Loucy (cell line): Measurements from ENCODE around the gene DPF3.
"Not testable (repeated sequence)": the region's sequence is repeated elsewhere in the genome, so short reads cannot be mapped to it uniquely, and the experiment has no call there.

Experiments used
- H2AFZ ChIP-seq: fragments of 200-600 bp; sonication (generic); 2 replicates; pipeline ENCODE4 v1.6.0; 2016; ENCODE audit warnings: antibody characterized with exemption, mild to moderate bottlenecking, low read length, moderate library complexity
- H3F3A ChIP-seq: fragments of 200-600 bp; 2 replicates; pipeline ENCODE4 v1.6.0; 2016; ENCODE audit warnings: antibody characterized with exemption, low read depth, mild to moderate bottlenecking
- H3K27me3 ChIP-seq: fragments of 200-600 bp; sonication (generic); 2 replicates; pipeline ENCODE4 v1.6.1; 2014; ENCODE audit warnings: low read length, mild to moderate bottlenecking; ENCODE audit not compliant: insufficient read depth, poor library complexity, severe bottlenecking
- H3K36me3 ChIP-seq: fragments of 200-600 bp; sonication (generic); 2 replicates; pipeline ENCODE4 v1.6.1; 2016; ENCODE audit warnings: low read length; ENCODE audit not compliant: insufficient read depth
- H3K4me1 ChIP-seq: fragments of 200-600 bp; sonication (generic); 2 replicates; pipeline ENCODE4 v1.5.1; 2014; ENCODE audit warnings: low read length, mild to moderate bottlenecking; ENCODE audit not compliant: insufficient read depth, poor library complexity, severe bottlenecking
- H3K4me2 ChIP-seq: fragments of 200-600 bp; sonication (generic); 2 replicates; pipeline ENCODE4 v1.6.0; 2014; ENCODE audit warnings: antibody characterized with exemption, low read length, low read depth, mild to moderate bottlenecking; ENCODE audit not compliant: poor library complexity, severe bottlenecking
- H3K4me3 ChIP-seq: fragments of 200-600 bp; sonication (generic); 2 replicates; pipeline ENCODE4 v1.5.1; 2014; ENCODE audit warnings: low read length, mild to moderate bottlenecking, mixed read lengths; ENCODE audit not compliant: poor library complexity, severe bottlenecking
- H3K79me2 ChIP-seq: fragments of 200-600 bp; sonication (generic); 2 replicates; pipeline ENCODE4 v1.6.1; 2014; ENCODE audit warnings: low read length; ENCODE audit not compliant: insufficient read depth
- H3K9ac ChIP-seq: fragments of 200-600 bp; sonication (generic); 2 replicates; pipeline ENCODE4 v1.6.0; 2014; ENCODE audit warnings: mild to moderate bottlenecking, low read depth, low read length, moderate library complexity; ENCODE audit not compliant: poor library complexity, severe bottlenecking
- H3K9me2 ChIP-seq: fragments of 200-600 bp; sonication (generic); replicated peaks from 2 replicates; pipeline ENCODE4 v1.6.1; 2016; ENCODE audit warnings: low read depth, low read length, mixed read lengths
- H3K9me3 ChIP-seq: fragments of 200-600 bp; sonication (generic); 2 replicates; pipeline ENCODE4 v1.6.1; 2014; ENCODE audit warnings: mild to moderate bottlenecking, antibody characterized with exemption, low read length, low read depth; ENCODE audit not compliant: insufficient read depth
- H4K20me1 ChIP-seq: fragments of 200-600 bp; sonication (generic); 2 replicates; pipeline ENCODE4 v1.6.0; 2014; ENCODE audit warnings: antibody characterized with exemption, low read length, mild to moderate bottlenecking; ENCODE audit not compliant: insufficient read depth, poor library complexity, severe bottlenecking
- EZH2phosphoT487 ChIP-seq: fragments of 200-600 bp; IDR thresholded peaks from 2 replicates; pipeline ENCODE4 v1.6.1; 2018; ENCODE audit warnings: antibody characterized with exemption, mild to moderate bottlenecking, moderate library complexity, borderline replicate concordance
- TF ChIP-seq, protein P1 (sequence below): fragments of 200-600 bp; sonication (generic); conservative IDR thresholded peaks from 2 replicates; pipeline ENCODE4 v1.5.1; 2014; ENCODE audit warnings: mild to moderate bottlenecking, antibody characterized with exemption, low read length

The DPF3 gene

DNA sequence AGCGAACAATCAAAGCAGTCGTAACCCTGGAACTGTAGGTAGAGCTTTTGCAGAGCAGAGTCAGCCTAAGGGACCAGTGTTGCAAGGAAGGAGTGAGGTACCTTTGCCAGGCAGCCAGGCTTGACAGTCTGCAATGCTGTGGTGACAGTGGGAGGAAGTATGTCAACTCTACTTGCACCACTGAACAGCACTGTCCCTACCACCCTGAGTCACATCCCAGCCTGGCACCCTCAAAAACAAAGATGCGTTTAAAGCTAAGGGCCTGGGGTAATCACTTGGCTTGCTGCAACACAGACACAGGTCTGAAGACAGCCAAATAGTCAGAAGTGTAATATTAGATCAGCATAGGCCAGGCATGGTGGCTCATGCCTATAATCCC is 141.9 kb downstream of the DPF3 start:
- TF ChIP-seq EZH2phosphoT487 = no peak
- TF ChIP-seq, protein P1, sequence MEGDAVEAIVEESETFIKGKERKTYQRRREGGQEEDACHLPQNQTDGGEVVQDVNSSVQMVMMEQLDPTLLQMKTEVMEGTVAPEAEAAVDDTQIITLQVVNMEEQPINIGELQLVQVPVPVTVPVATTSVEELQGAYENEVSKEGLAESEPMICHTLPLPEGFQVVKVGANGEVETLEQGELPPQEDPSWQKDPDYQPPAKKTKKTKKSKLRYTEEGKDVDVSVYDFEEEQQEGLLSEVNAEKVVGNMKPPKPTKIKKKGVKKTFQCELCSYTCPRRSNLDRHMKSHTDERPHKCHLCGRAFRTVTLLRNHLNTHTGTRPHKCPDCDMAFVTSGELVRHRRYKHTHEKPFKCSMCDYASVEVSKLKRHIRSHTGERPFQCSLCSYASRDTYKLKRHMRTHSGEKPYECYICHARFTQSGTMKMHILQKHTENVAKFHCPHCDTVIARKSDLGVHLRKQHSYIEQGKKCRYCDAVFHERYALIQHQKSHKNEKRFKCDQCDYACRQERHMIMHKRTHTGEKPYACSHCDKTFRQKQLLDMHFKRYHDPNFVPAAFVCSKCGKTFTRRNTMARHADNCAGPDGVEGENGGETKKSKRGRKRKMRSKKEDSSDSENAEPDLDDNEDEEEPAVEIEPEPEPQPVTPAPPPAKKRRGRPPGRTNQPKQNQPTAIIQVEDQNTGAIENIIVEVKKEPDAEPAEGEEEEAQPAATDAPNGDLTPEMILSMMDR = no peak
- Histone ChIP-seq H3K9ac (no peak overlapping the region), H3K79me2 (peaks cover 42% of the 10 kb centered on the region), H2AFZ (no peak overlapping the region), H3K9me2 (no peaks in the 10 kb centered on the region), H3K36me3 (peaks cover 88% of the 10 kb centered on the region), H3K27me3 (no peaks in the 10 kb centered on the region), H3K4me3 (no peak overlapping the region), H3K4me2 (no peak overlapping the region), H3F3A (no peaks in the 10 kb centered on the region), H3K9me3 (no peaks in the 10 kb centered on the region; the same call in 1 of the 2 replicates), H4K20me1 (peaks cover 5% of the 10 kb centered on the region), H3K4me1 (no peaks in the 10 kb centered on the region)

DNA sequence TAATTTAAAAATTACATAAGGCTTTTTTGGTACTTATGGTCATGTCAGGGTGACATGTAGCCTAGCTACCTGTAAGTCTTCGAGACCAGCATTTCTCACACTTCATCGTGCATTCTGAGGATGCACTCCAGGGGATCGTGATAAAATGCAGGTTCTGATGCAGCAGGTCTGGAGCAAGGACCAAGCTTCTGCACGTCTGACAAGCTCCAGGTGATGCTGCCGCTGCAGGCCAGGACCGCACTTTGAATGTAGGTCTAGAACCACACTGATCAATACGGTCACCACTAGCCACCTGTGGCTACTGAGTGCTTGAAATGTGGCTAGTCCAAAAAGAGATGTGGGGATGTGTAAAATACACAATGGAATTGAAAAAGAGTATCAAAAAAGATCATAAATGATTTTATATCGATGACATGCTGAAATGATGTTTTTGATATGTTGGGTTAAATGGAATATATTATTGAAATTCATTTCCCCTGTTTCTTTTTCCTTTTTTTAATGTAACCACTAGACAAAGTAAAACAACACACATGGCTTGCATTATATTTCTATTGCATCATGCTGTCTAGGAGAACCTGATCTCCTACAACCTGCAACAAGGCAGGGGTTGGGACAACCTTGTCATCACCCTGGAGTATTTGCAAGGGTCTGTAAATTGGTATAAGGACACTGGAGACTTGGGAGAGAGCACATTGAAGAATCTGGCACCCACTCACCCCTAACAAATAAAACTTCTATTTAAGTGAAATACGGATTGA is 142.4 kb downstream of the DPF3 start:
- Histone ChIP-seq H2AFZ (no peak overlapping the region), H3K79me2 (peaks cover 42% of the 10 kb centered on the region), H3K9me3 (no peaks in the 10 kb centered on the region; the same call in 1 of the 2 replicates), H3K4me2 (no peak overlapping the region), H3K4me3 (no peak overlapping the region), H3F3A (no peaks in the 10 kb centered on the region), H3K4me1 (no peaks in the 10 kb centered on the region), H3K27me3 (no peaks in the 10 kb centered on the region), H3K9ac (no peak overlapping the region), H3K9me2 (no peaks in the 10 kb centered on the region), H3K36me3 (peaks cover 93% of the 10 kb centered on the region), H4K20me1 (peaks cover 5% of the 10 kb centered on the region)
- TF ChIP-seq EZH2phosphoT487 = no peak
- TF ChIP-seq, protein P1 = no peak

DNA sequence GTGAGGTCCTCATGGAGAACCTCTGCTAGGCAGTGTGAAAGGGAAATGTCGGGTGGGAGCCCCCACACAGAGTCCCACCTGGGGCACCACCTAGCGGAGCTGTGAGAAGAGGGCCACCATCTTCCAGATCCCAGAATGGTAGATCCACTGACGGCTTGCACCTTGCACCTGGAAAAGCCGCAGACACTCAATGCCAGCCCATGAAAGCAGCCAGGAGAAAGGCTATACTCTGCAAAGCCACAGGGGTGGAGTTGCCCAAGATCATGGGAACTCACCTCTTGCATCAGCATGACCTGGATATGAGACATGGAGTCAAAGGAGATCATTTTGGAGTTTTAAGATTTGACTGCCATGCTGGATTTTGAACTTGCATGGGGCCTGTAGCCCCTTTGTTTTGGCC is 145.0 kb downstream of the DPF3 start:
- Histone ChIP-seq H3K36me3 (peaks cover 95% of the 10 kb centered on the region), H3K79me2 (peaks cover 27% of the 10 kb centered on the region)
- not testable (repeated sequence) for H3F3A ChIP-seq, H3K4me2 ChIP-seq, H2AFZ ChIP-seq, H3K27me3 ChIP-seq, H4K20me1 ChIP-seq, H3K9ac ChIP-seq, H3K9me3 ChIP-seq, H3K4me3 ChIP-seq, H3K4me1 ChIP-seq, H3K9me2 ChIP-seq

DNA sequence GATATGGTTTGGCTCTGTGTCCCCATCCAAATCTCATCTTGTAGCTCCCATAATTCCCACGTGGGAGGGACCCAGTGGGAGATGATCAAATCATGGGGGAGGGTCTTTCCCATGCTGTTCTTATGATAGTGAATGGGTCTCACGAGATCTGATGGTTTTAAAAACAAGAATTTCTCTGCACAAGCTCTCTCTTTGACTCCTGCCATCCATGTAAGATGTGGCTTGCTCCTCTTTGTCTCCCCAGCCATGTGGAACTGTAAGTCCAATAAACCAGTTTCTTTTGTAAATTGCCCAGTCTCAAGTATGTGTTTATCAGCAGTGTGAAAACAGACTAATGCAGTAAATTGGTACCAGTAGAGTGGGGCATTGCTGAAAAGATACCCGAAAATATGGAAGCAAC is 146.2 kb downstream of the DPF3 start:
- H2AFZ ChIP-seq = no peak overlapping the region
- no peaks in the 10 kb centered on the region for H4K20me1 ChIP-seq
- H3K4me3 ChIP-seq = no peak overlapping the region
- H3K79me2 ChIP-seq = peaks cover 18% of the 10 kb centered on the region
- H3F3A ChIP-seq = no peaks in the 10 kb centered on the region
- peaks cover 96% of the 10 kb centered on the region for H3K36me3 ChIP-seq
- no peaks in the 10 kb centered on the region for H3K27me3 ChIP-seq
- no peaks in the 10 kb centered on the region; the same call in 1 of the 2 replicates for H3K9me3 ChIP-seq
- TF ChIP-seq, protein P1 = no peak
- no peak for TF ChIP-seq EZH2phosphoT487
- H3K9ac ChIP-seq = no peak overlapping the region
- H3K4me1 ChIP-seq = no peaks in the 10 kb centered on the region
- no peaks in the 10 kb centered on the region for H3K9me2 ChIP-seq
- H3K4me2 ChIP-seq = no peak overlapping the region
